ENCODE data around the gene FIG4. TPM values are rescaled to one million over a fixed set of nuclear protein-coding genes. Genes with fewer than 3 reads are reported as not detected.

Gene FIG4
- total RNA-seq, 1 experiment from 2014 or later: 5.7 TPM

GRCh38 chr6:109759098-109759955 is 68.2 kb downstream of the FIG4 start:
- intact Hi-C loops (cut with micrococcal nuclease): no loop called here
- no peaks in the 10 kb centered on the region for H3K27me3 ChIP-seq (ENCODE audit: low read length)
- H3K79me2 ChIP-seq (ENCODE audit: low read length): no peaks in the 10 kb centered on the region
- no peaks in the 10 kb centered on the region for H3K9me2 ChIP-seq (replicated peaks; ENCODE audit: low read length)
- H4K20me1 ChIP-seq (ENCODE audit: low read length): no peaks in the 10 kb centered on the region
- H3K36me3 ChIP-seq (ENCODE audit: low read depth, low read length): no peaks in the 10 kb centered on the region
- no peaks in the 10 kb centered on the region for H3K9me3 ChIP-seq (ENCODE audit: low read length)
- BruUV-seq (replicated peaks): no TSS peak
- no peak for DNase-seq
- peak overlapping the region; percentile 19; the same call in 1 of the 2 replicates for H3K27ac ChIP-seq (ENCODE audit: low read length)
- TF ChIP-seq CTCF (conservative IDR thresholded peaks at IDR 0.05; ENCODE audit: low read depth, low read length) (no peak), EZH2phosphoT487 (IDR thresholded peaks at IDR 0.05; ENCODE audit: borderline replicate concordance, low read length) (no peak), EZH2 (IDR thresholded peaks at IDR 0.05; ENCODE audit: low read length, unreplicated experiment) (no peak)
- POLR2A ChIA-PET (ENCODE audit: unreplicated experiment): no interaction called here
- H3K4me1 ChIP-seq (ENCODE audit: insufficient read depth, low read length): peaks cover 16% of the 10 kb centered on the region
- H3K4me2 ChIP-seq (ENCODE audit: low read length): peak overlapping the region; percentile 49
- CTCF ChIA-PET: interaction anchor here (0.7 kb wide), 1 partner anchor 39 kb away, joined by 3 read pairs; no protein-coding TSS in a partner anchor
- no peak overlapping the region for H2AFZ ChIP-seq (ENCODE audit: low read length)
- no peak overlapping the region for H3K9ac ChIP-seq (ENCODE audit: low read length)
- no peak overlapping the region for H3K4me3 ChIP-seq (ENCODE audit: low read length)
- no peak; the same call in 1 of the 2 replicates for ATAC-seq
- no peaks in the 10 kb centered on the region for H3F3A ChIP-seq (ENCODE audit: low read length, unreplicated experiment)

GRCh38 chr6:109760208-109760607 is 69.1 kb downstream of the FIG4 start:
- Histone ChIP-seq H4K20me1 (ENCODE audit: low read length) (no peaks in the 10 kb centered on the region), H3K27me3 (ENCODE audit: low read length) (no peaks in the 10 kb centered on the region), H3K79me2 (ENCODE audit: low read length) (no peaks in the 10 kb centered on the region), H3F3A (ENCODE audit: low read length, unreplicated experiment) (no peaks in the 10 kb centered on the region), H3K4me3 (ENCODE audit: low read length) (no peak overlapping the region), H3K9ac (ENCODE audit: low read length) (no peak overlapping the region), H3K4me1 (ENCODE audit: insufficient read depth, low read length) (peaks cover 16% of the 10 kb centered on the region), H2AFZ (ENCODE audit: low read length) (no peak overlapping the region), H3K36me3 (ENCODE audit: low read depth, low read length) (no peaks in the 10 kb centered on the region), H3K9me2 (replicated peaks; ENCODE audit: low read length) (no peaks in the 10 kb centered on the region), H3K27ac (ENCODE audit: low read length) (peak overlapping the region; percentile 19; the same call in 1 of the 2 replicates), H3K9me3 (ENCODE audit: low read length) (no peaks in the 10 kb centered on the region), H3K4me2 (ENCODE audit: low read length) (peak overlapping the region; percentile 49)
- POLR2A ChIA-PET (ENCODE audit: unreplicated experiment): no interaction called here
- intact Hi-C loops (cut with micrococcal nuclease): no loop called here
- no peak for TF ChIP-seq EZH2phosphoT487 (IDR thresholded peaks at IDR 0.05; ENCODE audit: borderline replicate concordance, low read length)
- TF ChIP-seq CTCF (conservative IDR thresholded peaks at IDR 0.05; ENCODE audit: low read depth, low read length): no peak
- TF ChIP-seq EZH2 (IDR thresholded peaks at IDR 0.05; ENCODE audit: low read length, unreplicated experiment): no peak
- no TSS peak for BruUV-seq (replicated peaks)
- CTCF ChIA-PET: interaction anchor here (0.7 kb wide), 1 partner anchor 40 kb away, joined by 3 read pairs; no protein-coding TSS in a partner anchor
- ATAC-seq (peak; percentile 83), DNase-seq (peak; percentile 75)

GRCh38 chr6:109762166-109762565 is 71.1 kb downstream of the FIG4 start:
- no peaks in the 10 kb centered on the region for H3K27me3 ChIP-seq (ENCODE audit: low read length)
- no peak for DNase-seq
- BruUV-seq (replicated peaks): no TSS peak
- H2AFZ ChIP-seq (ENCODE audit: low read length): no peak overlapping the region
- no peak for ATAC-seq
- no peaks in the 10 kb centered on the region for H3F3A ChIP-seq (ENCODE audit: low read length, unreplicated experiment)
- TF ChIP-seq CTCF (conservative IDR thresholded peaks at IDR 0.05; ENCODE audit: low read depth, low read length): no peak
- no peak for TF ChIP-seq EZH2phosphoT487 (IDR thresholded peaks at IDR 0.05; ENCODE audit: borderline replicate concordance, low read length)
- no peak for TF ChIP-seq EZH2 (IDR thresholded peaks at IDR 0.05; ENCODE audit: low read length, unreplicated experiment)
- CTCF ChIA-PET: no interaction called here
- H3K9me2 ChIP-seq (replicated peaks; ENCODE audit: low read length): no peaks in the 10 kb centered on the region
- H3K79me2 ChIP-seq (ENCODE audit: low read length): no peaks in the 10 kb centered on the region
- POLR2A ChIA-PET (ENCODE audit: unreplicated experiment): no interaction called here
- intact Hi-C loops (cut with micrococcal nuclease): no loop called here
- H3K4me3 ChIP-seq (ENCODE audit: low read length): no peak overlapping the region
- no peak overlapping the region for H3K4me2 ChIP-seq (ENCODE audit: low read length)
- no peaks in the 10 kb centered on the region for H3K36me3 ChIP-seq (ENCODE audit: low read depth, low read length)
- H3K9me3 ChIP-seq (ENCODE audit: low read length): no peaks in the 10 kb centered on the region
- H3K27ac ChIP-seq (ENCODE audit: low read length): no peak overlapping the region
- H4K20me1 ChIP-seq (ENCODE audit: low read length): no peaks in the 10 kb centered on the region
- H3K9ac ChIP-seq (ENCODE audit: low read length): no peak overlapping the region
- peaks cover 16% of the 10 kb centered on the region for H3K4me1 ChIP-seq (ENCODE audit: insufficient read depth, low read length)

Measured in PC-3 (cell line).